Measurements from ENCODE around the gene PDCD2L.
"Not testable (repeated sequence)": the region's sequence is repeated elsewhere in the genome, so short reads cannot be mapped to it uniquely, and the experiment has no call there.

Gene PDCD2L

GRCh38 chr19:34375598-34375997, 28.6 kb upstream of the PDCD2L start:
- DNase-seq = no peak

GRCh38 chr19:34380639-34381241, 23.5 kb upstream of the PDCD2L start:
- no peak for DNase-seq

- no peak for DNase-seq
Measured at GRCh38 chr19:34381399-34382251, 22.6 kb upstream of the PDCD2L start.

GRCh38 chr19:34382471-34382870, 21.7 kb upstream of the PDCD2L start:
- no peak for DNase-seq

GRCh38 chr19:34383599-34383998, 20.6 kb upstream of the PDCD2L start:
- no peak for DNase-seq

GRCh38 chr19:34386645-34387445, 17.4 kb upstream of the PDCD2L start:
- DNase-seq = no peak

- no peak for DNase-seq
Measured at GRCh38 chr19:34387446-34387810, 16.8 kb upstream of the PDCD2L start.

GRCh38 chr19:34388745-34389144, 15.5 kb upstream of the PDCD2L start:
- DNase-seq = not testable (repeated sequence)

- no peak for DNase-seq
Measured at GRCh38 chr19:34391813-34392212, 12.4 kb upstream of the PDCD2L start.

- DNase-seq = no peak
Measured at GRCh38 chr19:34393031-34393430, 11.2 kb upstream of the PDCD2L start.

GRCh38 chr19:34393629-34394028, 10.6 kb upstream of the PDCD2L start:
- DNase-seq = no peak

GRCh38 chr19:34397853-34398252, 6.3 kb upstream of the PDCD2L start:
- no peak for DNase-seq

- DNase-seq = no peak
Measured at GRCh38 chr19:34399886-34400285, 4.3 kb upstream of the PDCD2L start.

GRCh38 chr19:34400844-34401243, 3.4 kb upstream of the PDCD2L start:
- not testable (repeated sequence) for DNase-seq

GRCh38 chr19:34402074-34402600, 2.1 kb upstream of the PDCD2L start:
- DNase-seq = no peak

GRCh38 chr19:34403784-34404108, 453 bp upstream of the PDCD2L start:
- DNase-seq = no peak

GRCh38 chr19:34405892-34406660, 1.9 kb downstream of the PDCD2L start:
- no peak for DNase-seq

GRCh38 chr19:34408411-34408810, 4.2 kb downstream of the PDCD2L start:
- no peak for DNase-seq

- DNase-seq = no peak
Measured at GRCh38 chr19:34409189-34410164, 5.3 kb downstream of the PDCD2L start.

GRCh38 chr19:34411216-34411615, 7.0 kb downstream of the PDCD2L start:
- DNase-seq = no peak

GRCh38 chr19:34416021-34416545, 11.9 kb downstream of the PDCD2L start:
- no peak for DNase-seq

Measured in CD4-positive, alpha-beta T cell treated with Interferon alpha-2 for 1 hour (primary cell).